ENCODE measurements around the gene CCDC88B.

Gene CCDC88B

GRCh38 chr11:64364911-64365310 lies 24.9 kb downstream of the CCDC88B start:
- no peak for DNase-seq

- DNase-seq, result no peak
Observed at GRCh38 chr11:64366751-64367150, 26.7 kb downstream of the CCDC88B start.

- no peak for DNase-seq
Observed at GRCh38 chr11:64367931-64368672, 28.1 kb downstream of the CCDC88B start.

- DNase-seq, result no peak
Observed at GRCh38 chr11:64368673-64369074, 28.7 kb downstream of the CCDC88B start.

- no peak for DNase-seq
Observed at GRCh38 chr11:64369440-64370421, 29.7 kb downstream of the CCDC88B start.

- no peak for DNase-seq
Observed at GRCh38 chr11:64371201-64371600, 31.2 kb downstream of the CCDC88B start.

- no peak for DNase-seq
Observed at GRCh38 chr11:64372021-64372420, 32.0 kb downstream of the CCDC88B start.

GRCh38 chr11:64372802-64373597 lies 33.0 kb downstream of the CCDC88B start:
- DNase-seq, result no peak

GRCh38 chr11:64373598-64373974 lies 33.6 kb downstream of the CCDC88B start:
- no peak for DNase-seq

GRCh38 chr11:64376071-64376470 lies 36.1 kb downstream of the CCDC88B start:
- DNase-seq, result no peak

GRCh38 chr11:64378335-64378880 lies 38.4 kb downstream of the CCDC88B start:
- DNase-seq, result no peak

- no peak for DNase-seq
Observed at GRCh38 chr11:64379160-64379559, 39.2 kb downstream of the CCDC88B start.

- no peak for DNase-seq
Observed at GRCh38 chr11:64379817-64380709, 40.1 kb downstream of the CCDC88B start.

GRCh38 chr11:64381350-64381749 lies 41.3 kb downstream of the CCDC88B start:
- no peak for DNase-seq

- no peak for DNase-seq
Observed at GRCh38 chr11:64382047-64382446, 42.0 kb downstream of the CCDC88B start.

GRCh38 chr11:64382586-64382985 lies 42.6 kb downstream of the CCDC88B start:
- DNase-seq, result no peak

- DNase-seq, result no peak
Observed at GRCh38 chr11:64383580-64383979, 43.6 kb downstream of the CCDC88B start.

- DNase-seq, result no peak
Observed at GRCh38 chr11:64384028-64384737, 44.2 kb downstream of the CCDC88B start.

- no peak for DNase-seq
Observed at GRCh38 chr11:64384981-64385944, 45.3 kb downstream of the CCDC88B start.
